ENCODE data around the gene CTNNA2.

CTNNA2 gene

DNA sequence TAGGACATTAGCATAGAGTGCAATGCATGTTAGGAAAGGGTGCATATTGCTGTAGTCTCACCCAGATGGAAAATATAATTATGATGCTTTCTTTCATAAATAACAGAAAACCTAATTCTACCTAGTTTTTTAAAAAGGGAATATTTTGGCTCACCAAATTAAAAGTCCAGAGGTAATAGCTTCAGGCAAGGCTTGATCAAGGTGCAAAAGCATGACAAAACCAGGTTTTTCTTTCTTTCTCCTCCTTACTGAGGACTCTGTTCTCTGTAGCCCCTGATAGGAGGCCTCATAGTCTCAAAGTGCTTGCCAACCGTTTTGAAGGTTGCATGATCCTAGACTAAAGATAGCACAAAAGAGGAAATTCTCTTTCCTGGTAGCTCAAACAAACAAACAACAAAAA, 349.9 kb downstream of the CTNNA2 start:
- DNase-seq = no peak

GRCh38 chr2:79872656-79873055, 359.8 kb downstream of the CTNNA2 start:
- no peak for DNase-seq

GRCh38 chr2:79874015-79874414, 361.2 kb downstream of the CTNNA2 start:
- no peak for DNase-seq

DNA sequence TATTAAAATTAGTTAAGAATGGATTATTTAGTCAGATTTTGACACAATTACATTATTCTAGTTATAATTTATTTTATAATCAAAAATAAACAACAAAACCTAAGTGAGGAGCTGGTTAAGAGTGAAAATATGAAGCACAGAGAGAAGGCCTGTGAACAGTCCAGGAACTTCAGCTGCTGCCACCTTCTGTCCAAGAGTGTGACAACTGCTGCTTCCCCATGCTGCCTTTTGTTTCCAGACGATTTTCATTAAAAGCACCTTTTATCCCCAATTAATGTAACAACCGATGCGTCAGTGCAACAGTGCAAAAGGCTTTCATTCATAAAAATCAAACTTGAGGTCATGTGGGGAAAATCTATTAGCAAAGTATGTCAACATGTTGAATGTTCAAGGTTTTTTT, 363.6 kb downstream of the CTNNA2 start:
- peak; percentile 25 for DNase-seq

GRCh38 chr2:79882548-79882947, 369.7 kb downstream of the CTNNA2 start:
- no peak for DNase-seq

- DNase-seq = peak; percentile 72
These were observed 375.0 kb downstream of the CTNNA2 start for GRCh38 chr2:79887747-79888374.

DNA sequence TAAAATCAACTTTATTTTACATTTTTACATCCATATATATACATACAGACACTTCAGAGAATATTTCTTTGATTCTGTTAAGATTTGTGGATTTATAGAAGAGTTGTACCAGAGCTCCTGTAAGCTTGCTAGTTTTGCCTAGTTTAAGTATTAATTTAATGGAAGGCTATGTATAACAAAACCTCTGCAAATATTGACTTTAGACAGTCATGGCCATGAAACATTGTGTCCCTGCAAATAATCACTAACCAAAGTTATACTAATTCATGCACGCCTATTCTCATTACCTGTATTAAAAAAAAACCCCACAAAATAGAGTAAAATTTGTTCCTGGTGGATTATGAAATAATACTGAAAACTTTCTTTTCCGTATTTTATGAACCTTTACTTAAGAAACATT, 379.3 kb downstream of the CTNNA2 start:
- DNase-seq = no peak

DNA sequence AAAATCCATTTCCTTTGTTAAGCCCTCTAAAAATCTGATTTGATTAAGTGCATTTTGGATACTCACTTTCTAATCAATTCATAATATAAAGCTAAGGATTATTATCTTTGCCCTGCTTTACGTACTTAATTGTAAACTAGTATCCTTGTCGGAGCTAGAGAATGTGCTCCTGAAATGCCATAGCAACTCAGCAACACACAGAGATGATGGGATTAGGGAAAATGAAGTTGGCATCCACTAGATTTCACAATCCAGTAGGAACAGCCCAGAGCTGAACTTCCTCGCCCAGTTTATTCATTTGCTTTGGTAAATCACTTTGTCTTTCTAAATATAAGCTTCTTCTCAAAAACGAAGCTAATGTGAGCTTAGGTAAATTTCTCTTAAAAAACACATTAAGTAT, 386.3 kb downstream of the CTNNA2 start:
- DNase-seq = no peak

- DNase-seq = no peak
These were observed 388.3 kb downstream of the CTNNA2 start for GRCh38 chr2:79901161-79901560.

DNA sequence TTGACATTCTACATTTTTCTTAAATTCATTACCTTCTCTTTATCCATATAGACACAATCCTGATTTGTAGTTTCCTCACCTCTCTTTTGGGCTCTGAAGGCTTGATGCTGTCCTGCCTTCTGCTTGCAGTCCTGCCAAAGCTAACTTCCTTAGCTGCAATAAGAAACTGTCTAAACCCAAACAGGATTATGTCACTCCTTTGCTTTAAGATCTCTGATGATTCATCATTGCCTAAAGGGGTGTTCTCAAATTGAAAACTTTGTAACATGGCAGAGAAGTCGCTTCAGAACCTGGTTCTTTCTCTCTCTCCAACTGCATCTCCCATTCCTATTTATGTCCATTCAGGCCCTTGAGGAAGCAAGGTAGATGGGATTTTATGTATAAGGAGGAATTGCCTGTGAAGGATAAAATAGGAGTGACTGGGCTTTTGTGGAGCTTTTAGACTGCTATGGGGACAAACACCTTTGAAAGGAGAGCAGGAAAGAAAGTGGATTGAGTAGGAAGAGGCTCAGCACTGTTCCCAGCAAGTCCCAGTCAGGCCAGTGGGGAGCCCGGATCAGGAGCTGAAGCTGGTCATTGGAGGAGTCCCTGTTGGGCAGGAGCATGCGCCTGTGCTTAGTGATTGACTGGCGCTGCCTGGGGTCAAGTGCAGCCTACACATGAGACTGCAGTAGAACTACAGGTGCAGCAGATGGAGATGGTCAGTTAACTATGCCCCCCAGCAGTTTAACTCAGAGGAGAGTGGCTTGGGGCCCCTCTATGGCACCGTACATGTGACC, 390.6 kb downstream of the CTNNA2 start:
- no peak for DNase-seq

DNA sequence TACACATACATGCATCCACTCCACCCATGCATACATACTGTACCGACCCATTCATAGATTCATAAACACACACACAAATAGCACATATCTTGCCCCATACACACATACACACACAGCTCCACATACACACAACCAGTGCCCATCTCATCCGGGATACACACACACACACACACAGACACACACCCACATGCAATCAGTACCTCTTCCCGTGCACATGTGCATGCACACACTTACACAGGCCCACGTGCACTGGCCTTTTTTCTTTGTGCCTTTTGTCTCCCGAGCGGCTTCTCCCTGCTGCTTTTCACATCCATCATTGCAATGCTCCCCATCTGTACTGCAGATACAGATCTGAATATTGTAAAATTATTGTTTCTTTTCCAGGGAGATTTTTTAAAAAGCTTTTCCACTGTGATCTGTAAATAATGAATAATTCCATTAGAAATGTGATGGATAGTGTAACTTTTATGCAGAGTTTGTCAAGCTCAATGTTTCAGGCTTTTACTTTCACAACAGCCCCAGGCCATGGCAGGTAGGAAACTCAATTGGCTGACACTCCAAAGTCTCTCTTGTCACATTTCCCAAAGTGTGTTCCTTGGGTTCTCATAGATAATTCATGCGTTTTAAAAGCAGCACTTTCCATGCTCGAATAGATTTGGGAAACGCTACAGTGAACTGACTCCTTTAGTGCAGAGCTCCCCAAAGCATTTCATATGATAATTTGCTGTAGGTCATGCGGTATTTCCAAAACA, 393.5 kb downstream of the CTNNA2 start:
- DNase-seq = no peak

DNA sequence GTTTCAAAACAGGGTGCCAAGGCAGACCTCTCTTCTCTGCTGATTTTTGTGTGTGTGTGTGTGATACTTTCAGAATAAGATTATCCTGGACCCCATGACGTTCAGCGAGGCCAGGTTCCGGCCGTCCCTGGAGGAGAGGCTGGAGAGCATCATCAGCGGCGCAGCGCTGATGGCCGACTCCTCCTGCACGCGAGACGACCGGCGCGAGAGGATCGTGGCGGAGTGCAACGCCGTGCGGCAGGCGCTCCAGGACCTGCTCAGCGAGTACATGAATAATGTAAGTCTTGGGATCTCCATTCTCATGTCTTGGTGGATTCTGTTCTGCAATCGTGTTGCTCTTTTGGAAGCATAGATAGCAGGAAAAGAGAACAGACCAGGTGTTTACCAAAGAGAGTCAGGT, 396.7 kb downstream of the CTNNA2 start:
- no peak for DNase-seq

DNA sequence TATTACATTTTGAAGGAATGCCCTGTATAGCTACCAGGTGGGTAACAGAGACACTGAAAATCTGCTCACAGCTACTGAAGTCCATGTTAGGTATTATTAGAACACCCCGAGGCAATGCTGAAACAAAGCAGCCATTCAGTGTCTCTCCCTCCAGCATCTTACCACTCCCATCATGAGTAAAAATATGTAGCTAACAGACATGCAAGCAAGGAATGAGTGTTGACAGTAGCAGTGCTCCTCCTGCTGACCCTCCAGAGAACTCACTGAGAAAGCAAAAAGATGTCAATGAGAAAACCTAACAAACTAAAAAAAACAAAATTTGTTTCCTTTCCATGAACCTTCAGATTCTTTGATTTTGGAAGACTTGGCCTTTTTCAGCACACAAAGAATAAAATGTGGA, 397.8 kb downstream of the CTNNA2 start:
- DNase-seq = peak; percentile 13

DNA sequence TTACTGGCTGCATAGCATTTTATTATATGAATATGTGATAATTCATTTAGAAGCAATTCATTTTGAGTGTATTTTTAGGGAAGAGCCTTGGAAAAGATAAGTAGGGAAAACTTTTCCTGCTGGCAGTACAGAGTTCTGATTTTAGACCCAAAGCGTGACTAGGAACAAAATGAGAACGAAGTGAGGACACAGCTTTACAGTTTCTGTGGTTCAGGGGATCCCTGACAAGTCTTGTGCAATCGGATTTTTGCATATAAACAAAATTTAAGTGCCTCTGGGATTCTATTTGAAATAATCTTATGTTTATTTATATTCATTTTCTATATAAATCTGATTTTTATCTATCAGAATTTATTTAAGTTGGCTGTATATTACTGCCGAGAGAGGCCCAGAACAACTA, 402.6 kb downstream of the CTNNA2 start:
- DNase-seq = no peak

DNA sequence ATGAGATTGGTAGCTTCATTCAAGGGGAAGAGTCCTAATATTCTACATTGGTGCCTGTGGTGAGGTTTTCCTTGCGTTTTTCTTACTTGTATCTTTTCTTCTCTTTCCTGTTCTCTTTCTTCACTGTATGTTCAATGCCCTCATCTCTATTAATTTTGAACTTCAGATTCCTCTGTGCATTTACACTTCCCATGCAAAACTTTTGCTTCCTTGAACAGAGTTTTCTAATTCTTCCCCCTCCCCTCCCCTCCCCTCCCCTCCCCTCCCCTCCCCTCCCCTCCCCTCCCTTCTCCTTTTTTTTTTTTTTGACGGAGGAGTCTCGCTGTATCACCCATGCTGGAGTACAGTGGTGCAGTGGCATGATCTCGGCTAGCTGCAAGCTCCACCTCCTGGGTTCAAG, 403.4 kb downstream of the CTNNA2 start:
- no peak for DNase-seq

DNA sequence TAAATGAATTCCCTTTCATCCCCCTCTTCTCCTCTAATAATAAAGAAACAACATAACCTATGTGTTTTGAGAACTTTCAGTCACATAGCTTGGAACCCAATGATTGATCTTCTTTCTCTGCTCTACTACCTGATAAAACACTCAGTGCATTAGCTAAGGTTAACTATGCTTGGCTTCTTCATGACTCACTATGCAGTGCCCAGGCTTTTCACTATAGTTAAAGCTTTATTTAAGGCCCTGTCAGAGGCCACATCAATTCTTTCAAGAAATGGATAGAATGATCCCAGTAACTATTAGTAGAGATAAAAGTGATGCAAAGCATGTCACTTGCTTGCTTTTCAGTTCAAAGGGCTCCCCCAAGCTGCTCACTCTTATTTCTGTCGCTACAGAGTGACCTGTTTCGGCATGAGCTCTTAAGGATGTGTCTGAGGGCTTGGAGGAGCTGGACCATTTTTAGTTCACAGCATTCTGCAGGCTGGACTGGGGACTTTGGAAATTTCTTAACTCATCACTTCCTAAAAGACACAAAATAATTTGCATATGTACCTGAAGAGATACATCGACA, 407.7 kb downstream of the CTNNA2 start:
- DNase-seq = no peak

DNA sequence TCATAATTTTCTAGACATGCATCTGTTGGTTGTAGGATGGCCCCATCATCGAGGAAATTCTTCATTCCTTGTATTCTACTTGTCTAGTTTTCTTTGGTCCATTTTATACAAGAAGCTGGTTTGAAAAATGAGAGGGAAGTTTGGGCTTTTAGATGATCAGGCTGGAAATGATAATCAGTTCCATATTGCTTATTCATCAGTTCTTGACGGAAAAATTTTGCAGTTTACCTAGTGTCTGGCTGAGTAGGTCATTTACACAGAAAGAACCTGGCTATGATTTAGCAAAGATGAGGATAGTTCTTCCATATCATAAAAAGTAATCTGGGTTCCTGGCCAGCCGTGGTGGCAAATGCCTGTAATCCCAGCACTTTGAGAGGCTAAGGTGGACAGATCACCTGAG, 416.8 kb downstream of the CTNNA2 start:
- no peak for DNase-seq

DNA sequence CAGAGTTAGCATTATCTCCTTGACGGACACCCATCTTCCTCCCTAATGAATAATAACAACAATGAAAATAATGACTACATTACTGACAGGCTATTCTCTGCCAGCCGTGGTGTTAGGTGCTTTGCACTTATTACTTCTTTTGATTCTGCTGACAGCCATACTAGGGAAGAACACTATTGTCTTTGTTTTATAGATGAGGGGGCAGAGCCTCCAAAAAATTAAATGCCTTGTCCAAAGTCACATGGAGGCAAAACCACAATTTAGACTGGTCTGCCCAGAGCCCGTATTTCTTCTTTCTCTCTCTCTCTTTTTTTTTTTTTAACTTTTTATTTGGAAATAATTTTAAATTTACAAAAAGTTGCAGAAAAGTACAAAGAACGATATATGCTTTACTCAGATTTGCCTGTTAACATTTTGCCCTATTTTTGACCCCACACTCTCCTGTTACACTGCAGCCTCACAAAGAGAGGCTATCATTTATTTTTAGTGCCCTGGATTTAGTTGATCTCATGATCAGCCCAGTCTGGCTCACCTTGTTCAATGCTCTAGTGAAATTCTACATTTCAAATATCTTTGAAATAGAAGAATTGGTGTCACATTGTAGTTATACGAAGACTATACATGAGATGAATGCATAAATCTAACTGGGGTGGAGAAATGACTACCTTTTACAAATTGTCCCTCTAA, 422.3 kb downstream of the CTNNA2 start:
- DNase-seq = no peak

GRCh38 chr2:79935771-79936657, 423.2 kb downstream of the CTNNA2 start:
- peak; percentile 75 for DNase-seq

DNA sequence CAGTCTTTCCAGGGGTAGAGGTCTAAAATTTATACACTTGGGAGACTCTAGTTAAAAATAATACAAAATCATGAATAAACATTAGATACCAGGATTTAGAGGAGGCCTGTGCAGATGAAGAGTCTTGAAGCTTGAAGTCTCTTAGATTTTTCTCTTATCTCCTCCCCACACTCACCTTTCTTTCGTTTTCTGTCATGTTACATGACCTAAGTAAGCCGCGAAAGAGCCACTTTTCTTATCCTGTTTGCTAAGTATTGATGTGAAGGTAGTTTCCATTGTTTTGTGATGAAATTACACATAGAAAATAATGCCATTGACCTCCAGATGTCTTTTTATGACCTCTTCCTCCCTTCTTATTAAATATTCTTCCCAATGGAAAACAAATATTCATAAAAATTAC, 423.9 kb downstream of the CTNNA2 start:
- DNase-seq = no peak

DNA sequence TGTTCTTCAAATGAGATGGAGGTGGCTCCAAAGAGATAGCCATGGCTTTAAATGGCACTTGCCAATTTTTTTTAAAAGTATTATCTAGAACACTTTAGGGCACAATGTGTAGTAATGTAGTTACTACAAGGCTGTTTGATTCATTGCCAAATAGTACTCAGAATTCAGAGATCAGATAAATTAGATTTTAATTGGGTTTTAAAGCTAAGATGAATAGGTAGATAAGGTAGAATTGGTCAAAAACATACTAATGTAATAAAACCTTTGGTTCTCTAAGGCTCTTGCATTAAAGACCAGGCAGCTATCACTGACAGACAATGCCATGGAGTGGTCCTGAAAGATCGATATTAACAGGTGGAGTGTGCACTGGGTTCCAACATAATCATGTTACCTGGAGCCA, 425.8 kb downstream of the CTNNA2 start:
- no peak for DNase-seq

- no peak for DNase-seq
These were observed 427.5 kb downstream of the CTNNA2 start for GRCh38 chr2:79940364-79940763.

Measured in midbrain (tissue), 1 donor.